ENCODE data around the gene ZFHX2. TPM values are rescaled to one million over a fixed set of nuclear protein-coding genes. Genes with fewer than 3 reads are reported as not detected.

ZFHX2 gene
- total and polyA plus RNA-seq, 4 experiments from 2014 or later: 0.35 to 0.36 TPM; not detected in 2

- Histone ChIP-seq H3K36me3 (ENCODE audit: insufficient read depth, low read length) (no peaks in the 10 kb centered on the region), H3K9me3 (ENCODE audit: control insufficient read depth in 1 of 2, low read length in 2 of 2) (no peaks in the 10 kb centered on the region), H3K4me3 (ENCODE audit: low read length in 2 of 2) (no peak overlapping the region), H3K4me1 (ENCODE audit: insufficient read depth, low read length) (peaks cover 14% of the 10 kb centered on the region), H3K27me3 (ENCODE audit: insufficient read depth, low read length) (peaks cover 3% of the 10 kb centered on the region), H3K27ac (ENCODE audit: low read depth, low read length) (no peak overlapping the region)
- ChIA-PET CTCF (ENCODE audit: partially characterized antibody) (interaction anchor here (1.2 to 2.4 kb wide), 2 partner anchors 11 to 16 kb away, joined by 4 to 9 read pairs; no protein-coding TSS in a partner anchor), POLR2A (ENCODE audit: partially characterized antibody) (no interaction called here)
- H3K27ac Mint-ChIP-seq: no peak overlapping the region
- no peaks in the 10 kb centered on the region for H3K36me3 Mint-ChIP-seq
- DNase-seq: no peak
- no peaks in the 10 kb centered on the region for H3K9me3 Mint-ChIP-seq
- H3K4me1 Mint-ChIP-seq: peaks cover 14 to 32% (median 23%) of the 10 kb centered on the region in 4 donors
- no peak overlapping the region for H3K4me3 Mint-ChIP-seq
- intact Hi-C loops (cut with micrococcal nuclease): no loop called here
- H3K27me3 Mint-ChIP-seq: peaks cover 14 to 23% of the 10 kb centered on the region in 2 donors
These were observed 21.3 kb upstream of the ZFHX2 start for GRCh38 chr14:23572836-23573235.

- H3K27me3 ChIP-seq (ENCODE audit: insufficient read depth, low read length): no peaks in the 10 kb centered on the region
- H3K27ac ChIP-seq (ENCODE audit: low read depth, low read length): no peak overlapping the region
- POLR2A ChIA-PET (ENCODE audit: partially characterized antibody): no interaction called here
- H3K36me3 Mint-ChIP-seq: peaks cover 0 to 3% of the 10 kb centered on the region in 2 donors
- H3K4me3 Mint-ChIP-seq: no peak overlapping the region
- no peaks in the 10 kb centered on the region for H3K9me3 Mint-ChIP-seq
- no peak for DNase-seq
- H3K36me3 ChIP-seq (ENCODE audit: insufficient read depth, low read length): no peaks in the 10 kb centered on the region
- intact Hi-C loops (cut with micrococcal nuclease): no loop called here
- H3K4me1 Mint-ChIP-seq: peaks cover 17 to 34% (median 26%) of the 10 kb centered on the region in 4 donors
- H3K4me1 ChIP-seq (ENCODE audit: insufficient read depth, low read length): peaks cover 14% of the 10 kb centered on the region
- no peak overlapping the region for H3K4me3 ChIP-seq (ENCODE audit: low read length in 2 of 2)
- CTCF ChIA-PET (ENCODE audit: partially characterized antibody): interaction anchor here (1.2 to 2.4 kb wide), 2 partner anchors 10 to 16 kb away, joined by 4 to 9 read pairs; no protein-coding TSS in a partner anchor
- H3K9me3 ChIP-seq (ENCODE audit: control insufficient read depth in 1 of 2, low read length in 2 of 2): no peaks in the 10 kb centered on the region
- H3K27me3 Mint-ChIP-seq: peaks cover 14 to 23% of the 10 kb centered on the region in 2 donors
- no peak overlapping the region for H3K27ac Mint-ChIP-seq
These were observed 20.9 kb upstream of the ZFHX2 start for GRCh38 chr14:23572524-23572828.

- Mint-ChIP-seq H3K9me3 (no peaks in the 10 kb centered on the region), H3K27ac (peak overlapping the region in 1 of 7 donors; percentile 1), H3K4me3 (peak overlapping the region in 1 of 8 donors; percentile 42), H3K36me3 (peaks cover 0 to 5% of the 10 kb centered on the region in 2 donors), H3K4me1 (peaks cover 18 to 37% (median 25%) of the 10 kb centered on the region in 4 donors), H3K27me3 (peaks cover 13 to 23% of the 10 kb centered on the region in 2 donors)
- no peaks in the 10 kb centered on the region for H3K9me3 ChIP-seq (ENCODE audit: control insufficient read depth in 1 of 2, low read length in 2 of 2)
- H3K27ac ChIP-seq (ENCODE audit: low read depth, low read length): no peak overlapping the region
- H3K36me3 ChIP-seq (ENCODE audit: insufficient read depth, low read length): no peaks in the 10 kb centered on the region
- POLR2A ChIA-PET (ENCODE audit: partially characterized antibody): interaction anchor here (1.2 kb wide), 1 partner anchor 38 kb away, joined by 3 read pairs; no protein-coding TSS in a partner anchor
- CTCF ChIA-PET (ENCODE audit: partially characterized antibody): interaction anchor here (1.2 to 2.4 kb wide), 3 partner anchors 10 to 59 kb away, joined by 4 to 9 read pairs (median 4); no protein-coding TSS in a partner anchor
- H3K4me3 ChIP-seq (ENCODE audit: low read length in 2 of 2): no peak overlapping the region
- no peaks in the 10 kb centered on the region for H3K27me3 ChIP-seq (ENCODE audit: insufficient read depth, low read length)
- peaks cover 15% of the 10 kb centered on the region for H3K4me1 ChIP-seq (ENCODE audit: insufficient read depth, low read length)
- DNase-seq: no peak
- intact Hi-C loops (cut with micrococcal nuclease): no loop called here
These were observed 20.3 kb upstream of the ZFHX2 start for GRCh38 chr14:23571701-23572523.

- Mint-ChIP-seq H3K36me3 (peaks cover 0 to 6% of the 10 kb centered on the region in 2 donors), H3K4me1 (peaks cover 16 to 37% (median 27%) of the 10 kb centered on the region in 4 donors), H3K27ac (no peak overlapping the region), H3K9me3 (no peaks in the 10 kb centered on the region), H3K4me3 (no peak overlapping the region), H3K27me3 (peaks cover 6 to 16% of the 10 kb centered on the region in 2 donors)
- ChIA-PET POLR2A (ENCODE audit: partially characterized antibody) (interaction anchor here (1.2 kb wide), 1 partner anchor 39 kb away, joined by 3 read pairs; no protein-coding TSS in a partner anchor), CTCF (ENCODE audit: partially characterized antibody) (interaction anchor here (0.7 to 2.4 kb wide), 3 partner anchors 9 to 60 kb away, joined by 4 to 9 read pairs (median 4); no protein-coding TSS in a partner anchor)
- Histone ChIP-seq H3K27ac (ENCODE audit: low read depth, low read length) (no peak overlapping the region), H3K9me3 (ENCODE audit: control insufficient read depth in 1 of 2, low read length in 2 of 2) (no peaks in the 10 kb centered on the region), H3K27me3 (ENCODE audit: insufficient read depth, low read length) (no peaks in the 10 kb centered on the region), H3K4me3 (ENCODE audit: low read length in 2 of 2) (no peak overlapping the region), H3K4me1 (ENCODE audit: insufficient read depth, low read length) (peaks cover 19% of the 10 kb centered on the region), H3K36me3 (ENCODE audit: insufficient read depth, low read length) (peaks cover 2% of the 10 kb centered on the region)
- intact Hi-C loops (cut with micrococcal nuclease): no loop called here
- no peak for DNase-seq
These were observed 19.4 kb upstream of the ZFHX2 start for GRCh38 chr14:23570806-23571483.

GRCh38 chr14:23569443-23570151 is 18.0 kb upstream of the ZFHX2 start:
- DNase-seq: no peak
- peaks cover 12% of the 10 kb centered on the region for H3K36me3 ChIP-seq (ENCODE audit: insufficient read depth, low read length)
- H3K36me3 Mint-ChIP-seq: peaks cover 3 to 18% of the 10 kb centered on the region in 2 donors
- no peaks in the 10 kb centered on the region for H3K9me3 ChIP-seq (ENCODE audit: control insufficient read depth in 1 of 2, low read length in 2 of 2)
- peaks cover 16 to 42% (median 26%) of the 10 kb centered on the region in 4 donors for H3K4me1 Mint-ChIP-seq
- H3K27ac ChIP-seq (ENCODE audit: low read depth, low read length): no peak overlapping the region
- no peak overlapping the region for H3K4me3 ChIP-seq (ENCODE audit: low read length in 2 of 2)
- peaks cover 22% of the 10 kb centered on the region for H3K4me1 ChIP-seq (ENCODE audit: insufficient read depth, low read length)
- H3K9me3 Mint-ChIP-seq: no peaks in the 10 kb centered on the region
- H3K4me3 Mint-ChIP-seq: peak overlapping the region in 1 of 8 donors; percentile 69
- POLR2A ChIA-PET (ENCODE audit: partially characterized antibody): interaction anchor here (5.2 kb wide), 1 partner anchor 11 kb away, joined by 44 read pairs; no protein-coding TSS in a partner anchor
- peaks cover 2 to 8% of the 10 kb centered on the region in 2 donors for H3K27me3 Mint-ChIP-seq
- intact Hi-C loops (cut with micrococcal nuclease): loop anchor here (5.0 kb wide), 1 partner anchor 863 kb away; no protein-coding TSS in a partner anchor
- peak overlapping the region in 5 of 7 donors; percentile 32 to 99 (median 95) for H3K27ac Mint-ChIP-seq
- CTCF ChIA-PET (ENCODE audit: partially characterized antibody): interaction anchor here (4.6 kb wide), 1 partner anchor 12 kb away, joined by 24 read pairs; the partner anchor contains the start of gene THTPA
- no peaks in the 10 kb centered on the region for H3K27me3 ChIP-seq (ENCODE audit: insufficient read depth, low read length)

- no peak overlapping the region for H3K4me3 ChIP-seq (ENCODE audit: low read length in 2 of 2)
- POLR2A ChIA-PET (ENCODE audit: partially characterized antibody): interaction anchor here (0.9 to 5.2 kb wide), 3 partner anchors 10 to 247 kb away, joined by 3 to 44 read pairs (median 4); partner anchors contain the start of genes JPH4 and PABPN1
- Mint-ChIP-seq H3K4me1 (peaks cover 18 to 48% (median 32%) of the 10 kb centered on the region in 4 donors), H3K27ac (peak overlapping the region in 6 of 7 donors; percentile 95 to 100 (median 98)), H3K27me3 (peaks cover 2 to 8% of the 10 kb centered on the region in 2 donors), H3K36me3 (peaks cover 8 to 26% of the 10 kb centered on the region in 2 donors), H3K9me3 (no peaks in the 10 kb centered on the region), H3K4me3 (peak overlapping the region; percentile 77 to 100 (median 98))
- H3K4me1 ChIP-seq (ENCODE audit: insufficient read depth, low read length): peaks cover 22% of the 10 kb centered on the region
- no peak overlapping the region for H3K27ac ChIP-seq (ENCODE audit: low read depth, low read length)
- no peaks in the 10 kb centered on the region for H3K9me3 ChIP-seq (ENCODE audit: control insufficient read depth in 1 of 2, low read length in 2 of 2)
- intact Hi-C loops (cut with micrococcal nuclease): loop anchor here (5.0 kb wide), 1 partner anchor 864 kb away; no protein-coding TSS in a partner anchor
- no peaks in the 10 kb centered on the region for H3K27me3 ChIP-seq (ENCODE audit: insufficient read depth, low read length)
- no peak for DNase-seq
- CTCF ChIA-PET (ENCODE audit: partially characterized antibody): interaction anchor here (0.8 to 4.6 kb wide), 7 partner anchors 9 to 386 kb away, joined by 3 to 24 read pairs (median 5); partner anchors contain the start of gene THTPA
- peaks cover 20% of the 10 kb centered on the region for H3K36me3 ChIP-seq (ENCODE audit: insufficient read depth, low read length)
These were observed 17.2 kb upstream of the ZFHX2 start for GRCh38 chr14:23568600-23569331.

All from CD4-positive, alpha-beta memory T cell (primary cell).